NCI-H460 (cell line): ENCODE data around the gene C10orf71. TPM values are rescaled to one million over a fixed set of nuclear protein-coding genes. Genes with fewer than 3 reads are reported as not detected.

Experiments
- DNase-seq: peaks from one replicate; pipeline ENCODE4 v3.0.0-alpha.2; 2016; ENCODE audit warnings: low read depth; ENCODE audit errors: extremely low read depth
- total RNA-seq: library from RNA; depleted of rRNA; stranded (reverse); fragments of >200 nt; shearing (Covaris generic); gene quantifications from 2 replicates; pipeline ENCODE4 v1.2.3, GENCODE V29; 2014

C10orf71 gene
- total RNA-seq, 1 experiment from 2014 or later, result not detected

- no peak for DNase-seq
These were observed 25.3 kb upstream of the C10orf71 start for GRCh38 chr10:49273626-49274025.

- DNase-seq, result no peak
These were observed 24.1 kb upstream of the C10orf71 start for GRCh38 chr10:49274886-49275285.

GRCh38 chr10:49275896-49276295 lies 23.1 kb upstream of the C10orf71 start:
- DNase-seq, result no peak

- no peak for DNase-seq
These were observed 22.4 kb upstream of the C10orf71 start for GRCh38 chr10:49276596-49276995.

GRCh38 chr10:49277973-49278372 lies 21.0 kb upstream of the C10orf71 start:
- no peak for DNase-seq

- DNase-seq, result no peak
These were observed 20.4 kb upstream of the C10orf71 start for GRCh38 chr10:49278497-49278981.

- no peak for DNase-seq
These were observed 19.7 kb upstream of the C10orf71 start for GRCh38 chr10:49279015-49279880.

GRCh38 chr10:49280001-49280408 lies 19.0 kb upstream of the C10orf71 start:
- DNase-seq, result no peak

GRCh38 chr10:49281461-49281860 lies 17.5 kb upstream of the C10orf71 start:
- DNase-seq, result no peak

GRCh38 chr10:49282306-49282705 lies 16.7 kb upstream of the C10orf71 start:
- DNase-seq, result no peak

GRCh38 chr10:49282879-49283341 lies 16.1 kb upstream of the C10orf71 start:
- DNase-seq, result no peak

- no peak for DNase-seq
These were observed 15.5 kb upstream of the C10orf71 start for GRCh38 chr10:49283491-49283890.

- no peak for DNase-seq
These were observed 14.6 kb upstream of the C10orf71 start for GRCh38 chr10:49284356-49284755.

- no peak for DNase-seq
These were observed 13.7 kb upstream of the C10orf71 start for GRCh38 chr10:49285232-49285631.

GRCh38 chr10:49286686-49287085 lies 12.3 kb upstream of the C10orf71 start:
- DNase-seq, result no peak

GRCh38 chr10:49287689-49288340 lies 11.2 kb upstream of the C10orf71 start:
- no peak for DNase-seq

- DNase-seq, result no peak
These were observed 10.5 kb upstream of the C10orf71 start for GRCh38 chr10:49288341-49289065.

- DNase-seq, result no peak
These were observed 9.5 kb upstream of the C10orf71 start for GRCh38 chr10:49289480-49289879.

GRCh38 chr10:49290131-49290530 lies 8.8 kb upstream of the C10orf71 start:
- DNase-seq, result no peak

GRCh38 chr10:49290607-49291006 lies 8.4 kb upstream of the C10orf71 start:
- no peak for DNase-seq

- no peak for DNase-seq
These were observed 6.3 kb upstream of the C10orf71 start for GRCh38 chr10:49292565-49293207.
